ENCODE measurements around the gene NEU2.

- TF ChIP-seq CTCF (IDR thresholded peaks at IDR 0.05) (no peak), POLR2A (IDR thresholded peaks at IDR 0.05; ENCODE audit: low read depth) (no peak)
Measured at GRCh38 chr2:233044974-233045605, 12.6 kb downstream of the NEU2 start.
